ENCODE measurements around the gene EP400.

- TF ChIP-seq POLR2AphosphoS5 (IDR thresholded peaks at IDR 0.05; ENCODE audit: borderline replicate concordance, low read depth, low read length): no peak
- TF ChIP-seq EZH2 (IDR thresholded peaks at IDR 0.05): no peak
- no peak for TF ChIP-seq FOXP2 (optimal IDR thresholded peaks at IDR 0.05; ENCODE audit: control extremely low read depth, extremely low read length, insufficient read depth)
Observed at GRCh38 chr12:132108211-132108832, 158.6 kb downstream of the EP400 start.

Data from SK-N-MC (cell line).